Central memory CD8-positive, alpha-beta T cell (primary cell): ENCODE measurements around the gene SLX4IP.

Experiments used
- ATAC-seq: fragments of 150-1000 bp; cut with Tn5 transposase; replicated peaks from 2 replicates; pipeline ENCODE4 v1.10.0; 2022; ENCODE audit warnings: mild to moderate bottlenecking, moderate FRiP score, moderate number of reproducible peaks; ENCODE audit not compliant: poor library complexity, severe bottlenecking; ENCODE audit errors: extremely low read depth
- DNase-seq, 2 donors: peaks; one replicate each; pipeline ENCODE4 v3.0.0; 2021; ENCODE audit warnings: low spot score in 2 of 2
- H3K27ac Mint-ChIP-seq: one replicate; pipeline ENCODE4 v1.8.0; 2022; ENCODE audit warnings: low read depth, mild to moderate bottlenecking, moderate library complexity, mixed read lengths
- H3K27me3 Mint-ChIP-seq: one replicate; pipeline ENCODE4 v1.8.0; 2022; ENCODE audit warnings: mixed read lengths
- H3K36me3 Mint-ChIP-seq: one replicate; pipeline ENCODE4 v1.8.0; 2022; ENCODE audit warnings: mild to moderate bottlenecking, moderate library complexity, mixed read lengths; ENCODE audit not compliant: insufficient read depth
- H3K4me1 Mint-ChIP-seq: one replicate; pipeline ENCODE4 v1.8.0; 2022; ENCODE audit warnings: mixed read lengths
- H3K4me3 Mint-ChIP-seq: one replicate; pipeline ENCODE4 v1.8.0; 2022; ENCODE audit warnings: mild to moderate bottlenecking, moderate library complexity, mixed read lengths
- H3K9me3 Mint-ChIP-seq: one replicate; pipeline ENCODE4 v1.8.0; 2022; ENCODE audit warnings: mixed read lengths

The SLX4IP gene

DNA sequence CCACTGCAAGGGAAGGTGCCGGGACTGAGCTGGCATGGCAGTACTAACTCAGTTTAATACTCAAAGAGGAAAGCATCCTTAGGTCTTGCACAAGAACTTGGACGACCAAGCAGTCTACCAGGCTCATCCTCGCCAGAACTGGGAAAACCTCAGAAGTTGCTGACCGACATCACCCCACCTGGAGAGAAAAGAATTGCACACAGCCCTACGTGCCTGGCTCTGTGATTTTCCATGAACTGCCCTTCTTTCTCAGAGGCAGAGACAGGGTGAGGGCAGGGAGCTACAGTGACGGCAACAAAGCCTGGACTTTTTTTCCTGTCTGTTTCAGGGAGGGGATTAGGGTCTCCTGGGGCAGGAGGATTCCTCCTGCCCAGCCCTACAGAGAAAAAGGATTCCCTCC lies 230.7 kb downstream of the SLX4IP start:
- no peaks in the 10 kb centered on the region for H3K9me3 Mint-ChIP-seq
- H3K27me3 Mint-ChIP-seq, result peaks cover 87% of the 10 kb centered on the region
- no peak overlapping the region for H3K4me3 Mint-ChIP-seq
- DNase-seq, result no peak
- H3K27ac Mint-ChIP-seq, result no peak overlapping the region
- H3K36me3 Mint-ChIP-seq, result no peaks in the 10 kb centered on the region
- ATAC-seq, result no peak
- no peaks in the 10 kb centered on the region for H3K4me1 Mint-ChIP-seq

DNA sequence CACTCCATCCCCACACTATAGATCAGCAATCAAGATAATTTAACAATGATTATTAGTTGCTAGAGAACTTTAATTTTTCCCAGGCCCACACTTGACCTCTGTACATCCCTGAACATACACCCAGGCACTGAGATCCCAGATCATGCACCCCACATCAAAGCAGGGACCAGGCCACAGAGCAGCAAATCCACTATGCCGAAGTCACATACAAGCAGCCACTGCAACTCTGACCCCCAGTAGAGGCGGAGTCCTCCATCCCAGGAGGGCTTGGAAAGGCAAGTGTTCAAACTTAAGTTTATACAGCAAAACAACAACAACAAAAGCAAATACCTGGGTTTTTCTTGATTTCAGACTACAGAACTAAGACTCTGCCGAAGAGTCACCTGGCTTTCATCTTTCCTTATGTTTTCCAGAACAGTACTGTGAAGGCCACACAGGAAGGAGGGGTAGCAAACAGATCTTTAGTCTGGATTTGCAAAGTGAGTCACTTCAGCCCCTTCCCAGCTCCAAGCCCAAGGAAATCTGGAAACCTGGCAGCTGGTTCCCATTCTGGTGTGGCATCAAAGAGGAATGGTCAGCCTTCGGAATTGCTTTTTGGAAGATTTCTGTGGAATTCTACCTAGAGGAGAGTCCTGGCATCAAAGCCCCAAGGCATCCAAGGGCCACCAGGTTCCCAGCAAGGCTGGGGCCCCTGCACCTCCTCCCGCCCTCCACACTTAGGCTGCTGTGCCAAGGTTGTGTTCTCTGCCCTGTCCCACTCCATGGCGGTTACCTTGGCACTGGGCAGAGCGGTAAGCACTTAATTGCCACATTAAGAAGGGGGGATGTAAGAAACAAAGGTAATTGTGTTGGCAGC lies 231.3 kb downstream of the SLX4IP start:
- H3K4me1 Mint-ChIP-seq, result peaks cover 6% of the 10 kb centered on the region
- no peak overlapping the region for H3K27ac Mint-ChIP-seq
- peaks cover 2% of the 10 kb centered on the region for H3K36me3 Mint-ChIP-seq
- no peak overlapping the region for H3K4me3 Mint-ChIP-seq
- ATAC-seq (no peak), DNase-seq (no peak)
- peaks cover 87% of the 10 kb centered on the region for H3K27me3 Mint-ChIP-seq
- H3K9me3 Mint-ChIP-seq, result no peaks in the 10 kb centered on the region

DNA sequence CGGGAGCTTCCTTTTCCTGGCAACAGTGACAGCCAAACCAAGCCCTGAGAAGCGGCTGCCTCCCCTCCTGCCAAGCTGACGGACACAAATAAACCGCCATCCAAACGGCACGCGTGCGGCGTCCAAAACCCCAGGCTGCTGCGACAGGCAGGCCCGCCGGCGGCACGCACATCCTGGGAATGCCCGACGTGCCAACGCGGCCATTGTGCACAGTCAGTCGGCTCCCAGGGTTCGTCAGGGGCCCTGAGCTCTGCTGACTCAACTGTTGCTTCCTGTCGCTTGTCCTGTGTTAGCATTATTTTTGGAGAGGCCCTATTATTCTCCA lies 231.9 kb downstream of the SLX4IP start:
- ATAC-seq (no peak), DNase-seq (no peak)
- Mint-ChIP-seq H3K4me3 (no peak overlapping the region), H3K27me3 (peaks cover 87% of the 10 kb centered on the region), H3K4me1 (peaks cover 8% of the 10 kb centered on the region), H3K27ac (no peak overlapping the region), H3K9me3 (no peaks in the 10 kb centered on the region), H3K36me3 (peaks cover 3% of the 10 kb centered on the region)

DNA sequence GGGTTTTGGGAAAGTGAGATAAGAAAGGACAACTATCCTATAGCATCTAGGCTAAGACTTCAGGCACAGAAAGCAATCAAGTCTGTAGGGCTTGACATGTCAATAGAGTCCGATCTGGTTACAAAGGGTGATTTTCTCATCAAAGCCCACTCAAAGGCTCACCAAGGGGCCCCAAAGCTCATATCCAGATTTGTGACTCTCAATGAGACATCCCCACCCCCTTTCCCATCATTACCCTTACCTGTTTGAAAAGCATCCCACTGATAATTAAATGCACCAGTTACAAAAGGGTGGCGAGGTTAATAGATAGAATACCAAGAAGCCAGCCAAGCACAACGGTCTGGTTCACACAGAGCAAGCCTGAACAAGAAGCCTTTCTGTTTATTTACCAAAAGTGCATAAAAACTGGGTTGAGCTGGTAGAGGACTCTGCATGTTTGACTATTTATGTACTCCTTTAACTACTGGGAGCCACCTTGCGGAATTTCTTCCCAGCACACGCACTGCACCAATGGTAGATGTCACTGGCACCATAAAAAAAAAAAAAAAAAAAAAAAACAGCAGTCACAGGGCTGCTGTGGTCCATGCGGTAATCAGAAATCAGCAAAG lies 232.6 kb downstream of the SLX4IP start:
- H3K27ac Mint-ChIP-seq, result no peak overlapping the region
- H3K36me3 Mint-ChIP-seq, result peaks cover 5% of the 10 kb centered on the region
- peaks cover 87% of the 10 kb centered on the region for H3K27me3 Mint-ChIP-seq
- no peak for ATAC-seq
- peaks cover 8% of the 10 kb centered on the region for H3K4me1 Mint-ChIP-seq
- H3K4me3 Mint-ChIP-seq, result no peak overlapping the region
- DNase-seq, result no peak
- H3K9me3 Mint-ChIP-seq, result no peaks in the 10 kb centered on the region

DNA sequence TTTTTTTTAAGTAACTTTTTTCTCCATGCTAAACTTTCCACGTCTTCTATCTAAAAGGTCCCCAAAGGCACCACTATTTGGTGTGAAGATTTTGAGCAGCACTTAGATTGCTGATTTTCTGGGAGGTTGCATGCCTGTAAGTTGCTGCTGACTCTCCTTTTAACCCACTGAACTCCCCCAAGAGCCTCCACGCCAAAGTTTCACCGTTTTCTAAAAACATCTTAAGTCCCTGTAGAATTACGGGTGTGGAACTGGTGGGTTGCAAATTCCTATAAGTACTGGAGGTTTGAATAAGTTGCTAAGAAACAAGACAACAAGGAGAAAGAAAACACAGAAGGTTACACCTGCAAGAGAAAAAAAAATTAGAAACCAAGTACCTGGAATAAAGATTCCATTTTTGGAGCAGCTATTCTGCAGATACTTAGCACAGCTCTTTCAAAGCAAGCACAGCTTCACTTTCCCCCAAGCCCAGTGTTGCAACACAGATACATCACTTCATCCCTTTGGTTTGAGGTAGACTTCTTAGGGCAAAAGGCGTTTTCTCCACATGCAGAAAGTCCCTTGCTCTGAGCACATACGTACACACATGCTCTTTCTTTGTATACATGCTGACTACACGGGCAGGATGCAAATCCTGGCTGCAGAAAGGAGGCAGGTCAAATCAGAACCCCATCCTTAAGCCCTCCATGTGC lies 233.7 kb downstream of the SLX4IP start:
- H3K27ac Mint-ChIP-seq, result no peak overlapping the region
- peaks cover 11% of the 10 kb centered on the region for H3K4me1 Mint-ChIP-seq
- H3K4me3 Mint-ChIP-seq, result no peak overlapping the region
- peaks cover 82% of the 10 kb centered on the region for H3K27me3 Mint-ChIP-seq
- no peak for ATAC-seq
- DNase-seq, result no peak
- no peaks in the 10 kb centered on the region for H3K9me3 Mint-ChIP-seq
- H3K36me3 Mint-ChIP-seq, result peaks cover 5% of the 10 kb centered on the region

DNA sequence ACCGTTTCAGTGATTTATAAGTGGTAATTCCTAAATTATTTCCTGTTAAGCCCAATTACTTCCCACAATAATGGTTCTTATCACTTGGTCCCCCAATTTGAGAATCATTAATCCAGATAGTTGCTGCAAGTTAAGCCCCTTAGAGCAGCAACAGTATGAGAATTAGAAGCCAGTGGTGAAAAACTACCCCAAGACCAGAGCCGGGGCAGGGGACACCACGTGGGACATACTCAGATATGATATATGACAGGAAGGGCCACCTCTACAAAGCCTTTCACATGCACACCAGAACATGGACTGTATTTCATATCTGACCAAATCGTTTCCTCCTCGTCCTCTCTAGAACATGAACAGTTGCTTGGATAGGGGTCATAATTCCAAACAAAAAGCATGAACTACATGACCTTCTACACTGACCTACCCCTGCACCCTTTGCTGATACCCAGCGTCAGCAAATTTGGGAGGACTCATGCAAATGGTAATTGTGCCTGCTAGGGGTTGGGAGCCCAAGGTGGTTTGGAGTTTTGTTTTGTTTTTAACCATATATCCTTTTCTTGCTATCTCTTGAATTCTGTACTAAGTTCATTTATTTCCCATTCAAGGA lies 234.8 kb downstream of the SLX4IP start:
- Mint-ChIP-seq H3K9me3 (no peaks in the 10 kb centered on the region), H3K27ac (no peak overlapping the region), H3K4me1 (peaks cover 13% of the 10 kb centered on the region), H3K4me3 (no peak overlapping the region), H3K36me3 (peaks cover 5% of the 10 kb centered on the region), H3K27me3 (peaks cover 76% of the 10 kb centered on the region)
- ATAC-seq (no peak), DNase-seq (no peak)

DNA sequence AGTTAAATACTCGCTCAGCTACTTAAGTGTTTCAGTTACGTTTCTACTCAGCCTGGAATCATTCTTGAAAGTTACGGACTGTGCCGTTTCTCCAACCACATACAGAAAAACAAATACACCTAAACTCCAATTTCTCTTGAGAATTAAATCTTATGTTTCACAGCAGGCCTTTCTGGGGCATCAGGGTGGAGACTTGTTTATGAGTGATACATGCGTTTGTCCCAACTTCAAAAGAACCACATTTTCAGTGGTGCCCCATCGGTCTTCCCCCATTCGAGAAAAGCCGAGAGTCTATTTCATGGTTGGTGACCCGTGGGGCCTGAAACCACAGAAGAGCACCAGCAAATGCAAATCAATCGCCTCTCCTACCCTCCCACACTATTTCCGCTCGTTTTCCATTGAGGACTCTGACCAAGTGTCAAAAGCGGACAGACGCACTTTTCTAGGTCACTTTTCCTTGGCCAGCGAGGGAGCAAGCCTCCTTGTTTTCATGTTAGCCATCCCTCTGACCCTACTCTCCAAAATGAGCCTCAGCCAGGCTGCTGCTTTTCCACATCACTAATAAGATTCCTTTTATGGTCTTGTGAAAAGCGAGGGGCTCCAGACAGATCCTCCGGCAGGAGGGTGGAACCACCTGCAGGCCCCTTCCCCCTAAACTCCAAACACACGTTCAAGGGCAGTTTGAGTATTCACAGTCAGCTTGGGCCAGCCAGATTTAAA lies 235.6 kb downstream of the SLX4IP start:
- H3K4me3 Mint-ChIP-seq, result peak overlapping the region; percentile 58

GRCh38 chr20:10671221-10671918 lies 236.3 kb downstream of the SLX4IP start:
- H3K4me3 Mint-ChIP-seq, result peak overlapping the region; percentile 58
- H3K9me3 Mint-ChIP-seq, result no peaks in the 10 kb centered on the region
- peaks cover 13% of the 10 kb centered on the region for H3K4me1 Mint-ChIP-seq
- no peak overlapping the region for H3K27ac Mint-ChIP-seq
- H3K36me3 Mint-ChIP-seq, result peaks cover 5% of the 10 kb centered on the region
- H3K27me3 Mint-ChIP-seq, result peaks cover 76% of the 10 kb centered on the region
- DNase-seq (no peak), ATAC-seq (no peak)

More for the DNA sequence above, 235.6 kb downstream of the SLX4IP start:
- peaks cover 13% of the 10 kb centered on the region for H3K4me1 Mint-ChIP-seq
- H3K27ac Mint-ChIP-seq, result no peak overlapping the region
- peaks cover 5% of the 10 kb centered on the region for H3K36me3 Mint-ChIP-seq
- peaks cover 76% of the 10 kb centered on the region for H3K27me3 Mint-ChIP-seq
- no peaks in the 10 kb centered on the region for H3K9me3 Mint-ChIP-seq
- DNase-seq (no peak), ATAC-seq (no peak)

GRCh38 chr20:10671919-10672623 lies 237.0 kb downstream of the SLX4IP start:
- peak; percentile 13 for ATAC-seq
- Mint-ChIP-seq H3K27me3 (peaks cover 81% of the 10 kb centered on the region), H3K4me1 (peaks cover 13% of the 10 kb centered on the region), H3K27ac (no peak overlapping the region), H3K4me3 (peak overlapping the region; percentile 81), H3K36me3 (peaks cover 5% of the 10 kb centered on the region), H3K9me3 (no peaks in the 10 kb centered on the region)
- no peak for DNase-seq

- peaks cover 86% of the 10 kb centered on the region for H3K27me3 Mint-ChIP-seq
- H3K4me1 Mint-ChIP-seq, result peaks cover 13% of the 10 kb centered on the region
- ATAC-seq, result no peak
- H3K27ac Mint-ChIP-seq, result no peak overlapping the region
- no peaks in the 10 kb centered on the region for H3K9me3 Mint-ChIP-seq
- H3K36me3 Mint-ChIP-seq, result peaks cover 5% of the 10 kb centered on the region
- DNase-seq, result no peak
- peak overlapping the region; percentile 81 for H3K4me3 Mint-ChIP-seq
Measured at GRCh38 chr20:10672624-10673127, 237.6 kb downstream of the SLX4IP start.

DNA sequence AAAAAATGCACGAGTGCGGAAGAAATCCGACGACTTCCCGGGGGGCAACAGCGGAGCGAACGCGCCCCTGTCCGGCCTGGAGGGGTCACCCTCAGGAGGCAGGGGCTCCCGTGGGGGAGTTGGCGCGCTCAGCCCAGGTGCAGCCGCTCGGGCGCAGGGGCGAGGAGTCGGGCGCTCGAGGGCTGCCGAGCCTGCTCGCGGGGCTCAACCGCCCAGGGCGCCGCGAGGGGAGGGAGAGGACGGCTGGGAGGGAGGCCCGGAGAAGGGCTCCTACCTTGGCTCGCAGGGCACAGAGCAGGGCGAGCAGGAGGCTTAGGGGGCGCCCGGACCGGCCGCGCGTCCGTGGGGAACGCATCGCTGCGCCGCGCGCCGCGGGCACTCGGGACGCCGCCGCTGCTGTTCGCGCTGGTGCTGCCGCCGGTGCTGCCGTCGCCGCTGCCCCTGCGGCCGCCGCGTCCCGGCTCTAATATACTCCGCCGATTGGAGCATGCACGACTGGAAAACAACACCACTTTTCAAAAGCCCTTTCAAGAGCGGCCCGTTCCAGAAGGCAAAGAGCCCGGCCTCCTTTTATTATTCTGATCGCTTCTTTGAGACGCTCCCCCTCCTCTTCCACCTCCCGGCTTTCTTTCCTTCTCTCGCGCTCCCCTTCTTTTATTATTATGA lies 238.2 kb downstream of the SLX4IP start:
- DNase-seq, result no peak
- H3K27ac Mint-ChIP-seq, result no peak overlapping the region
- H3K27me3 Mint-ChIP-seq, result peaks cover 88% of the 10 kb centered on the region

More for the DNA sequence above, 238.2 kb downstream of the SLX4IP start:
- Mint-ChIP-seq H3K4me3 (peak overlapping the region; percentile 81), H3K36me3 (peaks cover 5% of the 10 kb centered on the region), H3K4me1 (peaks cover 13% of the 10 kb centered on the region), H3K9me3 (no peaks in the 10 kb centered on the region)
- ATAC-seq, result no peak
